H9 (cell line): ENCODE measurements around the gene CKMT2. TPM values are rescaled to one million over a fixed set of nuclear protein-coding genes. Genes with fewer than 3 reads are reported as not detected.

Experiments
- DNase-seq: peaks from one replicate; pipeline ENCODE4 v3.0.0-alpha.2; 2017
- H2AFZ ChIP-seq: one replicate; pipeline ENCODE4 v1.6.1; 2013; ENCODE audit warnings: mild to moderate bottlenecking, low read length, control low read depth, moderate library complexity
- H2AK5ac ChIP-seq: 2 replicates; pipeline ENCODE4 v1.6.1; 2013; ENCODE audit warnings: low read length, control low read depth, mixed read lengths; ENCODE audit not compliant: insufficient read length
- H2BK120ac ChIP-seq: one replicate; pipeline ENCODE4 v1.6.1; 2013; ENCODE audit warnings: low read depth, mild to moderate bottlenecking, low read length, control low read depth, inconsistent platforms; ENCODE audit not compliant: poor library complexity, severe bottlenecking
- H2BK12ac ChIP-seq: 2 replicates; pipeline ENCODE4 v1.6.1; 2013; ENCODE audit warnings: low read length, control low read depth, mixed read lengths, low read depth; ENCODE audit not compliant: insufficient read length
- H2BK15ac ChIP-seq: 2 replicates; pipeline ENCODE4 v1.6.1; 2013; ENCODE audit warnings: low read depth, low read length, control low read depth
- H2BK20ac ChIP-seq: one replicate; pipeline ENCODE4 v1.6.1; 2013; ENCODE audit warnings: low read depth, mild to moderate bottlenecking, low read length, control low read depth, inconsistent platforms; ENCODE audit not compliant: poor library complexity, severe bottlenecking
- H2BK5ac ChIP-seq: 2 replicates; pipeline ENCODE4 v1.6.1; 2013; ENCODE audit warnings: low read length, control low read depth, mixed read lengths; ENCODE audit not compliant: insufficient read length
- H3K14ac ChIP-seq: 2 replicates; pipeline ENCODE4 v1.6.1; 2013; ENCODE audit warnings: low read length, control low read depth; ENCODE audit not compliant: insufficient read depth
- H3K18ac ChIP-seq: 2 replicates; pipeline ENCODE4 v1.6.1; 2013; ENCODE audit warnings: low read depth, mild to moderate bottlenecking, mixed read lengths, low read length, control low read depth; ENCODE audit not compliant: insufficient read length
- H3K23ac ChIP-seq: 2 replicates; pipeline ENCODE4 v1.6.1; 2013; ENCODE audit warnings: low read length, control low read depth, mixed read lengths, low read depth; ENCODE audit not compliant: insufficient read length
- H3K23me2 ChIP-seq: 2 replicates; pipeline ENCODE4 v1.6.1; 2013; ENCODE audit warnings: low read depth, mild to moderate bottlenecking, mixed read lengths, low read length, control low read depth; ENCODE audit not compliant: insufficient read length, poor library complexity, severe bottlenecking
- H3K27ac ChIP-seq: 2 replicates; pipeline ENCODE4 v1.5.1; 2013; ENCODE audit warnings: low read length, control low read depth, mixed read lengths, low read depth; ENCODE audit not compliant: insufficient read length
- H3K27me3 ChIP-seq: 2 replicates; pipeline ENCODE4 v1.6.1; 2013; ENCODE audit warnings: low read length, control low read depth, inconsistent platforms; ENCODE audit not compliant: insufficient read depth
- H3K4ac ChIP-seq: 2 replicates; pipeline ENCODE4 v1.6.1; 2013; ENCODE audit warnings: low read depth, mild to moderate bottlenecking, control low read depth, inconsistent platforms, low read length, moderate library complexity
- H3K4me1 ChIP-seq: 2 replicates; pipeline ENCODE4 v1.6.1; 2013; ENCODE audit warnings: low read length, control low read depth, inconsistent platforms; ENCODE audit not compliant: insufficient read depth
- H3K4me2 ChIP-seq: 2 replicates; pipeline ENCODE4 v1.6.1; 2013; ENCODE audit warnings: low read length, control low read depth, mixed read lengths; ENCODE audit not compliant: insufficient read length, insufficient read depth
- H3K56ac ChIP-seq: 2 replicates; pipeline ENCODE4 v1.6.1; 2013; ENCODE audit warnings: low read depth, mild to moderate bottlenecking, mixed read lengths, low read length, control low read depth; ENCODE audit not compliant: insufficient read length
- H3K79me1 ChIP-seq: 2 replicates; pipeline ENCODE4 v1.6.1; 2013; ENCODE audit warnings: low read depth, mild to moderate bottlenecking, moderate library complexity, low read length, control low read depth, inconsistent platforms; ENCODE audit not compliant: insufficient read depth, poor library complexity, severe bottlenecking
- H3K79me2 ChIP-seq: 2 replicates; pipeline ENCODE4 v1.6.1; 2013; ENCODE audit warnings: low read length, control low read depth, inconsistent platforms; ENCODE audit not compliant: insufficient read depth
- H3K9ac ChIP-seq: 2 replicates; pipeline ENCODE4 v1.6.1; 2013; ENCODE audit warnings: low read length, control low read depth, mixed read lengths; ENCODE audit not compliant: insufficient read length; ENCODE audit errors: extremely low read depth
- H3K9me3 ChIP-seq: one replicate; pipeline ENCODE4 v1.6.1; 2013; ENCODE audit warnings: low read depth, low read length, inconsistent platforms; ENCODE audit not compliant: control insufficient read depth
- H3T11ph ChIP-seq: one replicate; pipeline ENCODE4 v1.6.1; 2013; ENCODE audit warnings: mild to moderate bottlenecking, low read length, control low read depth, inconsistent platforms
- H4K20me1 ChIP-seq: one replicate; pipeline ENCODE4 v1.6.1; 2013; ENCODE audit not compliant: control insufficient read depth, insufficient read length, insufficient read depth
- H4K5ac ChIP-seq: 2 replicates; pipeline ENCODE4 v1.6.1; 2013; ENCODE audit warnings: low read depth, mild to moderate bottlenecking, mixed read lengths, low read length, control low read depth; ENCODE audit not compliant: insufficient read length
- H4K8ac ChIP-seq: replicated peaks from 2 replicates; pipeline ENCODE4 v1.6.1; 2013; ENCODE audit warnings: low read length, control low read depth, mixed read lengths, low read depth; ENCODE audit not compliant: insufficient read length
- H4K91ac ChIP-seq: 2 replicates; pipeline ENCODE4 v1.6.1; 2013; ENCODE audit warnings: low read depth, mild to moderate bottlenecking, moderate library complexity, mixed read lengths, low read length, control low read depth; ENCODE audit not compliant: insufficient read length
- H3K27ac Mint-ChIP-seq, 3 experiments: 2 replicates in 2 of 3; 3 replicates in 1 of 3; pipeline ENCODE4 v1.8.0; 2020 to 2021; ENCODE audit warnings: mixed read lengths in 3 of 3, mild to moderate bottlenecking in 1 of 3, moderate library complexity in 1 of 3
- H3K27me3 Mint-ChIP-seq: 2 replicates; pipeline ENCODE4 v1.8.0; 2021; ENCODE audit warnings: low read depth, mild to moderate bottlenecking, moderate library complexity, mixed read lengths
- H3K36me3 Mint-ChIP-seq, 3 experiments: 2 replicates in 2 of 3; 3 replicates in 1 of 3; pipeline ENCODE4 v1.8.0; 2020 to 2021; ENCODE audit warnings: low read depth in 3 of 3, mixed read lengths in 3 of 3; ENCODE audit not compliant: insufficient read depth in 1 of 3
- H3K4me1 Mint-ChIP-seq, 2 experiments: 2 replicates each; pipeline ENCODE4 v1.8.0; 2020; ENCODE audit warnings: mixed read lengths in 2 of 2
- H3K4me3 Mint-ChIP-seq, 2 experiments: 2 replicates in 1 of 2; 3 replicates in 1 of 2; pipeline ENCODE4 v1.8.0; 2020 to 2021; ENCODE audit warnings: mild to moderate bottlenecking in 2 of 2, mixed read lengths in 2 of 2, moderate library complexity in 1 of 2
- H3K9me3 Mint-ChIP-seq, 2 experiments: 2 replicates in 1 of 2; 3 replicates in 1 of 2; pipeline ENCODE4 v1.8.0; 2020; ENCODE audit warnings: mild to moderate bottlenecking in 2 of 2, mixed read lengths in 2 of 2, moderate library complexity in 1 of 2
- CTCF ChIP-seq: fragments of 200-600 bp; sonication (generic); conservative IDR thresholded peaks from 3 replicates; pipeline ENCODE4 v1.8.0; 2021; ENCODE audit warnings: antibody characterized with exemption, mild to moderate bottlenecking
- WGBS: extraction: QIAGEN DNeasy Blood & Tissue Kit; methylation state at CpG from one replicate; pipeline ENCODE4 v1.1.7; 2013; ENCODE audit warnings: missing lambda C conversion rate, low lambda C conversion rate, mixed read lengths; ENCODE audit not compliant: insufficient read length; ENCODE audit errors: extremely low coverage; 5-methylcytosine and 5-hydroxymethylcytosine counted together
- total RNA-seq: library from RNA; stranded (reverse); gene quantifications from 2 replicates; pipeline ENCODE4 v1.2.1, GENCODE V29; 2021

Gene CKMT2
- total RNA-seq, 1 experiment from 2014 or later = 1.8 TPM

DNA sequence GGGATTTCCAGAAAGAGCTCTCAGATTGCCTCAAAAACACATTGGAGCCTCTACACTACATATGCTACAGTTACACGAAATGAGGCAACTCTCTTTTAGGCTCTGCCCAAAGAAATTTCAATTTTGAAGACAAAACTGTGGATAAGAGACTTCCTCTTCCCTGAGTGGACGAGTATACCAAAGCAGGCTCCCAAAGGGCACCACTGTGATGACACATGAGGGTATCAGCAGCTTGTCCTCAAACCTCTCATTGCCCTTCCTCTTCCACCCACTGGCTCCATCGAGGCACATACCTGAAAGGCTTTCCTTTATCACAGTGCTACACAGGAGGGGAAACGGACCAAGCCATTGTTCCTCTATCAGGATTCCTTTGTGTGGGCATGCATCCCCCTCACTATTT lies 11.3 kb downstream of the CKMT2 start:
- no peak overlapping the region for H2AFZ ChIP-seq
- H2AK5ac ChIP-seq = no peak overlapping the region
- no peaks in the 10 kb centered on the region for H3K23me2 ChIP-seq
- H2BK15ac ChIP-seq = no peak overlapping the region
- Mint-ChIP-seq H3K9me3 (no peaks in the 10 kb centered on the region), H3K27ac (no peak overlapping the region), H3K27me3 (no peaks in the 10 kb centered on the region), H3K4me3 (no peak overlapping the region), H3K4me1 (peaks cover 28 to 37% of the 10 kb centered on the region in 2 experiments), H3K36me3 (peaks cover 0 to 4% (median 0%) of the 10 kb centered on the region in 3 experiments; a peak in 1 of 7 replicates)
- no peak overlapping the region for H3K56ac ChIP-seq
- H3K79me1 ChIP-seq = no peaks in the 10 kb centered on the region
- H3K18ac ChIP-seq = no peak overlapping the region
- no peak overlapping the region for H3K27ac ChIP-seq
- H3K4me1 ChIP-seq = peaks cover 2% of the 10 kb centered on the region; the same call in 1 of the 2 replicates
- no peak overlapping the region for H2BK120ac ChIP-seq
- H2BK12ac ChIP-seq = no peak overlapping the region
- no peak overlapping the region for H3K14ac ChIP-seq
- no peak for DNase-seq
- no peaks in the 10 kb centered on the region for H3K79me2 ChIP-seq
- H3T11ph ChIP-seq = no peak overlapping the region
- H4K5ac ChIP-seq = no peak overlapping the region
- H3K9me3 ChIP-seq = no peaks in the 10 kb centered on the region
- no peak overlapping the region for H2BK5ac ChIP-seq
- no peak overlapping the region for H3K23ac ChIP-seq
- H3K27me3 ChIP-seq = no peaks in the 10 kb centered on the region
- peaks cover 2% of the 10 kb centered on the region for H4K20me1 ChIP-seq
- TF ChIP-seq CTCF = no peak
- H3K4me2 ChIP-seq = no peak overlapping the region
- no peak overlapping the region for H2BK20ac ChIP-seq
- no peak overlapping the region for H4K8ac ChIP-seq
- H3K9ac ChIP-seq = no peak overlapping the region
- H4K91ac ChIP-seq = no peak overlapping the region
- no CpG with 5 or more reads among the region's 4 CpGs for WGBS
- H3K4ac ChIP-seq = no peak overlapping the region
